Liver (tissue), 9 donors: ENCODE results near the gene ULK4. TPM values are rescaled to one million over a fixed set of nuclear protein-coding genes. Genes with fewer than 3 reads are reported as not detected.
A peak's percentile ranks its signal among the peaks of the same experiment; 100 is the strongest.

ENCODE experiments used
- DNase-seq: peaks from one replicate; pipeline ENCODE4 v3.0.0-alpha.2; 2017; ENCODE audit warnings: low spot score
- H3K27ac ChIP-seq, 2 donors: one replicate each; pipeline ENCODE4 v1.7.0; 2013; ENCODE audit warnings: inconsistent platforms in 2 of 2, low read length in 2 of 2, control low read depth in 1 of 2, low read depth in 1 of 2, mild to moderate bottlenecking in 1 of 2
- H3K27me3 ChIP-seq, 4 donors: one replicate each; pipeline versions ENCODE4 v1.6.1 to v1.7.0; 2013; ENCODE audit warnings: low read length in 3 of 4, inconsistent platforms in 1 of 4, mild to moderate bottlenecking in 1 of 4, moderate library complexity in 1 of 4; ENCODE audit not compliant: control insufficient read depth in 4 of 4, insufficient read depth in 4 of 4
- H3K36me3 ChIP-seq, 4 donors: one replicate each; pipeline versions ENCODE4 v1.6.1 to v1.7.0; 2013; ENCODE audit warnings: low read length in 3 of 4, mild to moderate bottlenecking in 3 of 4, low read depth in 1 of 4, moderate library complexity in 1 of 4; ENCODE audit not compliant: control insufficient read depth in 4 of 4, insufficient read depth in 3 of 4
- H3K4me1 ChIP-seq, 4 donors: one replicate each; pipeline versions ENCODE4 v1.6.1 to v1.7.0; 2013; ENCODE audit warnings: low read length in 3 of 4, mild to moderate bottlenecking in 3 of 4, moderate library complexity in 1 of 4; ENCODE audit not compliant: control insufficient read depth in 4 of 4, insufficient read depth in 4 of 4
- H3K4me3 ChIP-seq, 3 donors: one replicate each; pipeline versions ENCODE4 v1.6.1 to v1.7.0; 2013; ENCODE audit warnings: low read length in 3 of 3, control low read depth in 1 of 3, low read depth in 1 of 3, mild to moderate bottlenecking in 1 of 3
- H3K9ac ChIP-seq, 2 donors: one replicate each; pipeline ENCODE4 v1.7.0; 2013; ENCODE audit warnings: low read length in 2 of 2, mild to moderate bottlenecking in 2 of 2, moderate library complexity in 2 of 2, control low read depth in 1 of 2, low read depth in 1 of 2
- H3K9me3 ChIP-seq, 4 donors: one replicate each; pipeline versions ENCODE4 v1.6.1 to v1.7.0; 2013; ENCODE audit warnings: low read length in 3 of 4; ENCODE audit not compliant: control insufficient read depth in 4 of 4
- ATF3 ChIP-seq: IDR thresholded peaks from 2 replicates; pipeline ENCODE4 v1.6.1; 2016; ENCODE audit warnings: antibody characterized with exemption
- CTCF ChIP-seq: fragments of 150-350 bp; IDR thresholded peaks from 2 replicates; pipeline ENCODE4 v1.5.1; 2017; ENCODE audit warnings: improper control_type of control experiment, low read depth, low read length; ENCODE audit not compliant: missing input control
- EGR1 ChIP-seq, 2 donors: IDR thresholded peaks; 2 replicates each; pipeline ENCODE4 v1.6.1; 2016 to 2018; ENCODE audit warnings: antibody characterized with exemption in 2 of 2, low read depth in 2 of 2
- FOXA2 ChIP-seq: IDR thresholded peaks from 2 replicates; pipeline ENCODE4 v1.6.1; 2016; ENCODE audit warnings: antibody characterized with exemption
- GABPA ChIP-seq, 2 donors: IDR thresholded peaks in 1 of 2; conservative IDR thresholded peaks in 1 of 2; 2 replicates each; pipeline ENCODE4 v1.6.1; 2016; ENCODE audit warnings: antibody characterized with exemption in 2 of 2, mild to moderate bottlenecking in 1 of 2, moderate library complexity in 1 of 2
- HNF4A ChIP-seq, 2 donors: conservative IDR thresholded peaks; 2 replicates each; pipeline ENCODE4 v1.6.1; 2016; ENCODE audit warnings: antibody characterized with exemption in 2 of 2, mild to moderate bottlenecking in 2 of 2
- HNF4G ChIP-seq: IDR thresholded peaks from 2 replicates; pipeline ENCODE4 v1.6.1; 2016; ENCODE audit warnings: antibody characterized with exemption
- JUND ChIP-seq, 2 donors: IDR thresholded peaks; 2 replicates each; pipeline ENCODE4 v1.6.1; 2016; ENCODE audit warnings: antibody characterized with exemption in 2 of 2
- MAX ChIP-seq: IDR thresholded peaks from 2 replicates; pipeline ENCODE4 v1.6.1; 2016; ENCODE audit warnings: antibody characterized with exemption
- NR2F2 ChIP-seq: IDR thresholded peaks from 2 replicates; pipeline ENCODE4 v1.6.1; 2016; ENCODE audit warnings: antibody characterized with exemption
- RAD21 ChIP-seq, 2 donors: IDR thresholded peaks; 2 replicates each; pipeline ENCODE4 v1.6.1; 2016; ENCODE audit warnings: antibody characterized with exemption in 2 of 2, mild to moderate bottlenecking in 2 of 2
- RXRA ChIP-seq, 2 donors: IDR thresholded peaks; 2 replicates each; pipeline ENCODE4 v1.6.1; 2017 to 2018; ENCODE audit warnings: antibody characterized with exemption in 2 of 2, mild to moderate bottlenecking in 1 of 2
- TAF1 ChIP-seq: conservative IDR thresholded peaks from 2 replicates; pipeline ENCODE4 v1.6.1; 2016; ENCODE audit warnings: antibody characterized with exemption, mild to moderate bottlenecking
- YY1 ChIP-seq: IDR thresholded peaks from 2 replicates; pipeline ENCODE4 v1.6.1; 2016; ENCODE audit warnings: antibody characterized with exemption, mild to moderate bottlenecking
- ZBTB33 ChIP-seq: IDR thresholded peaks from 2 replicates; pipeline ENCODE4 v1.6.1; 2016; ENCODE audit warnings: antibody characterized with exemption
- WGBS: extraction: QIAGEN DNeasy Blood & Tissue Kit; methylation state at CpG from one replicate; pipeline ENCODE4 v1.1.7; 2013; 5-methylcytosine and 5-hydroxymethylcytosine counted together
- polyA plus RNA-seq, 2 donors: library from polyadenylated mRNA; stranded (reverse) in 1 of 2; unstranded in 1 of 2; fragments of 200-250 nt in 1 of 2; fragments of >200 nt in 1 of 2; fragmentation: Nextera tagmentation in 1 of 2; extraction: Ambion mirVana in 1 of 2; gene quantifications; one replicate each; pipeline versions ENCODE4 v1.2.1 to v1.2.3, GENCODE V29; 2013 to 2015
- total RNA-seq, 2 donors: library from RNA; depleted of rRNA; stranded (reverse); fragments of >200 nt; gene quantifications; one replicate each; pipeline ENCODE4 v1.2.3, GENCODE V29; 2014
- donor health status: healthy.
- donor health status: healthy.
- donor health status: healthy.
- donor health status: healthy.
- donor health status: healthy.

ULK4 gene
- total and polyA plus RNA-seq, 4 donors: 1.1 to 11.5 (median 3.2) TPM

DNA sequence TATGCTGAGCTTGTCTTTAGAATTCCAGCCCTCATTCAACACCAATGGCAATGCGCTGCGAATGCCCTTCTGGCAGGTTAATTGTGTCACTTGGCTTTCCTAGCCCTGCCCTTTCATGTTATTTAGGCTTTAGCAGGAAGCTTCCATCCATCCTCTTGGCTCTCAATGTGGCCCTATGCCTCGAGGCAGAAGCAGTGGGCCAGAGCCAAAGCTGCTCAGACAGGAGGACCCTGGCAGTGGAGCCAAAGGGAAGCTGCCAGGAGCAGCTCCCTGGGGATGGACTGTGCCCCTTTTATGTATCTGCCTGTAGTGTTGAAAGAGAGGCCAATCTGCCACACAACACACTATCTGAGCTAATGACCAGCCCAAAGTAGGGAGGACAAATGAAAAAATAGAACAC lies 386.2 kb downstream of the ULK4 start (continued):
- TF ChIP-seq CTCF (no peak), GABPA (IDR thresholded peaks at IDR 0.05 in 1 of 2, conservative IDR thresholded peaks at IDR 0.05 in 1 of 2) (no peak), ATF3 (no peak), EGR1 (IDR thresholded peaks at IDR 0.05; ENCODE audit: low read depth in 2 of 2) (no peak), FOXA2 (no peak), YY1 (no peak)

DNA sequence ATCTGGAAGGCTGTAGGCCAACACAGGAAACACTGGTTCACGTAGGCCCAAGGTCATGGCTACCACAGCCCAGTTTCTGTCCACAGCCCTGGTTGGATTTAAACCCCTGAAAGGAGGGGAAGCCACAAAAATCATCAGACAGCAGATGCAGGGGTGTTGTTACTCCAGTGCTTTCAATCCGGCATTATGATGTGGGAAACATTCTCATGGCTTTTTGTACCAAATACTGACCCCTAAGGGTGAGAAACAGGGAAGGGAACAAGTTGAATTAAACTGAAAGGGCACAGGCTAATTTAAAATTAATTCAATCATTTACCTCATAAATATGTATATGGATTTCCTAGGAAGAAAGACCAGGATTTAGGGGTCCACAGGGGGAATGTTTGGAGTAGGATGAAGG lies 387.0 kb downstream of the ULK4 start:
- no peak overlapping the region for H3K9ac ChIP-seq
- 66% methylated on average over 2 of the region's 2 CpGs for WGBS
- no peak overlapping the region for H3K4me3 ChIP-seq
- H3K4me1 ChIP-seq: peaks cover 2 to 11% (median 7%) of the 10 kb centered on the region in 4 donors
- H3K9me3 ChIP-seq: no peaks in the 10 kb centered on the region
- TF ChIP-seq NR2F2: no peak
- no peak for TF ChIP-seq HNF4A (conservative IDR thresholded peaks at IDR 0.05)
- TF ChIP-seq JUND (IDR thresholded peaks at IDR 0.05): no peak
- no peak for TF ChIP-seq MAX
- peak; percentile 24 to 43 for TF ChIP-seq RAD21 (IDR thresholded peaks at IDR 0.05)
- no peak for TF ChIP-seq RXRA (IDR thresholded peaks at IDR 0.05)
- TF ChIP-seq CTCF: peak; percentile 5
- TF ChIP-seq ATF3: no peak
- TF ChIP-seq TAF1: no peak
- no peak for TF ChIP-seq YY1
- TF ChIP-seq GABPA (IDR thresholded peaks at IDR 0.05 in 1 of 2, conservative IDR thresholded peaks at IDR 0.05 in 1 of 2): no peak
- TF ChIP-seq FOXA2: no peak
- no peak for TF ChIP-seq EGR1 (IDR thresholded peaks at IDR 0.05; ENCODE audit: low read depth in 2 of 2)
- TF ChIP-seq ZBTB33: no peak
- no peak for TF ChIP-seq HNF4G
- H3K27ac ChIP-seq: no peak overlapping the region
- no peak for DNase-seq
- H3K27me3 ChIP-seq: no peaks in the 10 kb centered on the region
- no peaks in the 10 kb centered on the region for H3K36me3 ChIP-seq
